Neural cell (in vitro differentiated cells): ENCODE results near the gene IL10. TPM values are rescaled to one million over a fixed set of nuclear protein-coding genes. Genes with fewer than 3 reads are reported as not detected.

Experiments used
- H2AFZ ChIP-seq: fragments of 200-600, 300-800 bp; sonication (generic), shearing (Covaris generic); 2 replicates; pipeline ENCODE4 v1.6.0; 2014; ENCODE audit warnings: low read depth, mild to moderate bottlenecking, antibody characterized with exemption, low read length, moderate library complexity
- H3F3A ChIP-seq: fragments of 200-600 bp; shearing (Covaris generic); 2 replicates; pipeline ENCODE4 v1.6.1; 2016; ENCODE audit warnings: mild to moderate bottlenecking, moderate library complexity, mixed read lengths, antibody characterized with exemption, low read length; ENCODE audit not compliant: insufficient read depth, poor library complexity, severe bottlenecking
- H3K27ac ChIP-seq: fragments of 200-600, 300-800 bp; sonication (generic), shearing (Covaris generic); 2 replicates; pipeline ENCODE4 v1.5.1; 2014; ENCODE audit warnings: mild to moderate bottlenecking, low read length, moderate library complexity
- H3K27me3 ChIP-seq: fragments of 300-800, 200-600 bp; sonication (generic), shearing (Covaris generic); 2 replicates; pipeline ENCODE4 v1.6.0; 2014; ENCODE audit warnings: mild to moderate bottlenecking, low read depth, low read length, moderate library complexity; ENCODE audit not compliant: insufficient read depth
- H3K36me3 ChIP-seq: fragments of 300-800, 200-600 bp; sonication (generic), shearing (Covaris generic); 2 replicates; pipeline ENCODE4 v1.5.1; 2014; ENCODE audit warnings: mild to moderate bottlenecking, antibody characterized with exemption, low read length, moderate library complexity; ENCODE audit not compliant: insufficient read depth
- H3K4me2 ChIP-seq: fragments of 300-800, 200-600 bp; sonication (generic), shearing (Covaris generic); 2 replicates; pipeline ENCODE4 v1.6.0; 2014; ENCODE audit warnings: mild to moderate bottlenecking, low read length
- H3K4me3 ChIP-seq: fragments of 300-800, 200-600 bp; sonication (generic), shearing (Covaris generic); 2 replicates; pipeline ENCODE4 v1.5.1; 2014; ENCODE audit warnings: mild to moderate bottlenecking, low read length, moderate library complexity
- H3K79me2 ChIP-seq: fragments of 200-600 bp; shearing (Covaris generic); replicated peaks from 2 replicates; pipeline ENCODE4 v1.6.0; 2014; ENCODE audit warnings: mild to moderate bottlenecking, low read length, moderate library complexity; ENCODE audit not compliant: insufficient read depth
- H3K9ac ChIP-seq: fragments of 300-800, 200-600 bp; sonication (generic), shearing (Covaris generic); 2 replicates; pipeline ENCODE4 v1.6.1; 2016; ENCODE audit warnings: mild to moderate bottlenecking, low read length, mixed read lengths
- H3K9me2 ChIP-seq: fragments of 200-600 bp; shearing (Covaris generic); 2 replicates; pipeline ENCODE4 v1.6.1; 2016; ENCODE audit warnings: mild to moderate bottlenecking, low read length, mixed read lengths; ENCODE audit not compliant: insufficient read depth
- H3K9me3 ChIP-seq: fragments of 200-600, 300-800 bp; sonication (generic), shearing (Covaris generic); 2 replicates; pipeline ENCODE4 v1.6.1; 2016; ENCODE audit warnings: mild to moderate bottlenecking, mixed run types, low read length, moderate library complexity, mixed read lengths
- H4K20me1 ChIP-seq: fragments of 200-600 bp; shearing (Covaris generic); 2 replicates; pipeline ENCODE4 v1.6.1; 2016; ENCODE audit warnings: mild to moderate bottlenecking, mixed run types; ENCODE audit not compliant: insufficient read depth
- EP300 ChIP-seq: fragments of 450-650 bp; conservative IDR thresholded peaks from 2 replicates; pipeline ENCODE4 v1.6.1; 2014; ENCODE audit warnings: antibody characterized with exemption, mild to moderate bottlenecking, moderate library complexity; ENCODE audit not compliant: poor library complexity, severe bottlenecking
- EZH2 ChIP-seq: fragments of 200-600, 300-800 bp; shearing (Covaris generic), sonication (generic); IDR thresholded peaks from 2 replicates; pipeline ENCODE4 v1.6.1; 2014; ENCODE audit warnings: antibody characterized with exemption, low read length, borderline replicate concordance, mild to moderate bottlenecking; ENCODE audit not compliant: insufficient read depth, poor library complexity, severe bottlenecking
- MXI1 ChIP-seq: fragments of 450-650 bp; conservative IDR thresholded peaks from 2 replicates; pipeline ENCODE4 v1.6.1; 2014; ENCODE audit warnings: antibody characterized with exemption, mild to moderate bottlenecking; ENCODE audit not compliant: poor library complexity, severe bottlenecking
- POLR2AphosphoS5 ChIP-seq: IDR thresholded peaks from 2 replicates; pipeline ENCODE4 v1.6.1; 2012
- RAD21 ChIP-seq: fragments of 450-650 bp; conservative IDR thresholded peaks from 2 replicates; pipeline ENCODE4 v1.6.1; 2014; ENCODE audit warnings: antibody characterized with exemption, mild to moderate bottlenecking, moderate library complexity
- SMC3 ChIP-seq: fragments of 450-650 bp; conservative IDR thresholded peaks from 2 replicates; pipeline ENCODE4 v1.6.1; 2014; ENCODE audit warnings: antibody characterized with exemption, mild to moderate bottlenecking, moderate library complexity; ENCODE audit not compliant: poor library complexity
- TAF1 ChIP-seq: IDR thresholded peaks from 2 replicates; pipeline ENCODE4 v1.6.1; 2012; ENCODE audit warnings: low read depth
- polyA plus RNA-seq: library from polyadenylated mRNA; depleted of rRNA; stranded (reverse); fragments of >200 nt; gene quantifications from 2 replicates; pipeline ENCODE4 v1.2.3, GENCODE V29; 2014
- TF ChIP-seq, protein P1 (sequence below): fragments of 450-650 bp; IDR thresholded peaks from 2 replicates; pipeline ENCODE4 v1.5.1; 2014; ENCODE audit warnings: antibody characterized with exemption, mild to moderate bottlenecking, moderate library complexity; ENCODE audit not compliant: poor library complexity, severe bottlenecking
- TF ChIP-seq, protein P2 (sequence below): IDR thresholded peaks from 2 replicates; pipeline ENCODE4 v1.6.1; 2012; ENCODE audit warnings: borderline replicate concordance

IL10 gene
- polyA plus RNA-seq, 1 donor from 2014 or later = not detected

DNA sequence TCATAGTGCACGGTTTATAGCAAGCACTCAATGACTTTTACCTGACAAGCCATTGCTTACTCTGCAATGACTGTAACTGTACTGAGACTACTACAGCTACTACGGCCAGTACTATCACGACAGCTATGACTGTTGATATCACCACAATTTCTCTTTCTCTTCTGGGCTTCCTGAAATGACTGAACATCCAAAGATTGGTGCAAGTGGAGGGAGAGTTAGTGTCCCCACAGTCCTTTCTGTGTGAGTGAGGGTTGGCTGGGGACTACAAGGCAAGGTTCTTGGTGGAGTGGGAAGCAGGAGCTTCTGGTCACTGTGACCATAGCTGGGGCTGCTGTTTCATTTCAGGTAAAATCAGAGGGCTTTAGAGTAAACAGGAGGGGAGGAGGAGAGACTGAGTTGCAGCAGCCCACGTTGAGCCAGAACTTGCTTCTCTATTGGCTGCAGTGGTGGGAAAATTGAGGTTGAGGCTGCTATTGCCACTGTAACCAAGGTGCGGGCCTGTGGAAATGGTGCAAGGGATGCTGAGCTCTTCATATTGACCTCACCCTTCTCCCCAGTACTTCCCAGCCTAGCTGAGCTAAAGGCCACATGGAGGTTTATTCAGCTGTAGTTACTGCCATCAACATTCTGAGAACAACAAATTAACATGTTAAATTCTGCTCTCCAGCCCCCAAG, 14.1 kb upstream of the IL10 start:
- Histone ChIP-seq H4K20me1 (no peaks in the 10 kb centered on the region), H3K36me3 (no peaks in the 10 kb centered on the region), H3K4me3 (no peak overlapping the region), H3K27me3 (no peaks in the 10 kb centered on the region), H3K4me2 (no peak overlapping the region), H3K9me2 (no peaks in the 10 kb centered on the region), H3K27ac (no peak overlapping the region), H2AFZ (no peak overlapping the region), H3F3A (no peaks in the 10 kb centered on the region), H3K9me3 (no peaks in the 10 kb centered on the region), H3K79me2 (no peaks in the 10 kb centered on the region), H3K9ac (no peak overlapping the region)
- TF ChIP-seq, protein P1, sequence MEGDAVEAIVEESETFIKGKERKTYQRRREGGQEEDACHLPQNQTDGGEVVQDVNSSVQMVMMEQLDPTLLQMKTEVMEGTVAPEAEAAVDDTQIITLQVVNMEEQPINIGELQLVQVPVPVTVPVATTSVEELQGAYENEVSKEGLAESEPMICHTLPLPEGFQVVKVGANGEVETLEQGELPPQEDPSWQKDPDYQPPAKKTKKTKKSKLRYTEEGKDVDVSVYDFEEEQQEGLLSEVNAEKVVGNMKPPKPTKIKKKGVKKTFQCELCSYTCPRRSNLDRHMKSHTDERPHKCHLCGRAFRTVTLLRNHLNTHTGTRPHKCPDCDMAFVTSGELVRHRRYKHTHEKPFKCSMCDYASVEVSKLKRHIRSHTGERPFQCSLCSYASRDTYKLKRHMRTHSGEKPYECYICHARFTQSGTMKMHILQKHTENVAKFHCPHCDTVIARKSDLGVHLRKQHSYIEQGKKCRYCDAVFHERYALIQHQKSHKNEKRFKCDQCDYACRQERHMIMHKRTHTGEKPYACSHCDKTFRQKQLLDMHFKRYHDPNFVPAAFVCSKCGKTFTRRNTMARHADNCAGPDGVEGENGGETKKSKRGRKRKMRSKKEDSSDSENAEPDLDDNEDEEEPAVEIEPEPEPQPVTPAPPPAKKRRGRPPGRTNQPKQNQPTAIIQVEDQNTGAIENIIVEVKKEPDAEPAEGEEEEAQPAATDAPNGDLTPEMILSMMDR = no peak
- no peak for TF ChIP-seq TAF1
- TF ChIP-seq SMC3 = no peak
- no peak for TF ChIP-seq MXI1
- TF ChIP-seq POLR2AphosphoS5 = no peak
- no peak for TF ChIP-seq RAD21
- no peak for TF ChIP-seq EP300
- TF ChIP-seq EZH2 = no peak

DNA sequence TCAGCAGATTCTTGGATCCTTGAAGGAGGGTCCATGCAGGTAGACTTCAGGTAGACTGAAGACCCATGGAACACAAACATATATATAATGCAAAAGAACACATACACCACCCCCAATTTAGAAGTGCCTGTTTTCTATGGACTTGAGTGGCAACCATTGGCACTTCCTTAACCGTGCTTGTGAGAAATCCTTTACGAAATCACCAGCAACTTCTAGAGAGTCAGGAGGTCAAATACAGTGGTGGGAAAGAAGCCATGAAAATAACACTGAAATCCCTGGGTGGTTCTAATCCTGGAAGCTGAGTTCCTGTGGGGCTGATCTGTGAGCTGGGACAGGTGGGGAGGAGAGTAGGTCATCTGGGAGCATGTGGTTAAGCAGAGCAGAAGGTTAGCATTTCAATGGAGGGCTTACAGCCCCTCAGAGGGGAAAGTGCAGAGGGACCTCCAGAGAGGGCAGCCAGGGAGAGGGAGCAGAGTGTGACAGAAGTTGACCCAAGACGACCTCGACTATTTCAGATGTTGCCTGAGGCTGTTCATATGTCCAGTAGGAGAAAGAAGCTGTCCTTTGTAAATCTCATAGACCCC, 13.0 kb upstream of the IL10 start:
- Histone ChIP-seq H3K4me2 (no peak overlapping the region), H3K79me2 (no peaks in the 10 kb centered on the region), H3K27me3 (no peaks in the 10 kb centered on the region), H3K9me2 (no peaks in the 10 kb centered on the region), H3K4me3 (no peak overlapping the region), H3K27ac (no peak overlapping the region), H3F3A (no peaks in the 10 kb centered on the region), H2AFZ (no peak overlapping the region), H3K36me3 (no peaks in the 10 kb centered on the region), H4K20me1 (no peaks in the 10 kb centered on the region), H3K9ac (no peak overlapping the region), H3K9me3 (no peaks in the 10 kb centered on the region)
- TF ChIP-seq, protein P2, sequence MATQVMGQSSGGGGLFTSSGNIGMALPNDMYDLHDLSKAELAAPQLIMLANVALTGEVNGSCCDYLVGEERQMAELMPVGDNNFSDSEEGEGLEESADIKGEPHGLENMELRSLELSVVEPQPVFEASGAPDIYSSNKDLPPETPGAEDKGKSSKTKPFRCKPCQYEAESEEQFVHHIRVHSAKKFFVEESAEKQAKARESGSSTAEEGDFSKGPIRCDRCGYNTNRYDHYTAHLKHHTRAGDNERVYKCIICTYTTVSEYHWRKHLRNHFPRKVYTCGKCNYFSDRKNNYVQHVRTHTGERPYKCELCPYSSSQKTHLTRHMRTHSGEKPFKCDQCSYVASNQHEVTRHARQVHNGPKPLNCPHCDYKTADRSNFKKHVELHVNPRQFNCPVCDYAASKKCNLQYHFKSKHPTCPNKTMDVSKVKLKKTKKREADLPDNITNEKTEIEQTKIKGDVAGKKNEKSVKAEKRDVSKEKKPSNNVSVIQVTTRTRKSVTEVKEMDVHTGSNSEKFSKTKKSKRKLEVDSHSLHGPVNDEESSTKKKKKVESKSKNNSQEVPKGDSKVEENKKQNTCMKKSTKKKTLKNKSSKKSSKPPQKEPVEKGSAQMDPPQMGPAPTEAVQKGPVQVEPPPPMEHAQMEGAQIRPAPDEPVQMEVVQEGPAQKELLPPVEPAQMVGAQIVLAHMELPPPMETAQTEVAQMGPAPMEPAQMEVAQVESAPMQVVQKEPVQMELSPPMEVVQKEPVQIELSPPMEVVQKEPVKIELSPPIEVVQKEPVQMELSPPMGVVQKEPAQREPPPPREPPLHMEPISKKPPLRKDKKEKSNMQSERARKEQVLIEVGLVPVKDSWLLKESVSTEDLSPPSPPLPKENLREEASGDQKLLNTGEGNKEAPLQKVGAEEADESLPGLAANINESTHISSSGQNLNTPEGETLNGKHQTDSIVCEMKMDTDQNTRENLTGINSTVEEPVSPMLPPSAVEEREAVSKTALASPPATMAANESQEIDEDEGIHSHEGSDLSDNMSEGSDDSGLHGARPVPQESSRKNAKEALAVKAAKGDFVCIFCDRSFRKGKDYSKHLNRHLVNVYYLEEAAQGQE = no peak
- TF ChIP-seq, protein P1 = no peak
- TF ChIP-seq SMC3 (no peak), POLR2AphosphoS5 (no peak), RAD21 (no peak), EP300 (no peak), TAF1 (no peak), EZH2 (no peak), MXI1 (no peak)
